Breast epithelium (tissue), 3 donors: ENCODE results near the gene IL15.

Source experiments
- POLR2A ChIP-seq: fragments of 450-650 bp; IDR thresholded peaks from one replicate; pipeline ENCODE4 v1.6.1; 2016; ENCODE audit warnings: antibody characterized with exemption, mild to moderate bottlenecking, moderate library complexity
- POLR2AphosphoS5 ChIP-seq, 3 donors: sonication (generic); formaldehyde crosslinking; IDR thresholded peaks; one replicate each; pipeline ENCODE4 v1.6.1; 2017; ENCODE audit warnings: antibody characterized with exemption in 3 of 3
- TF ChIP-seq, protein P1 (sequence below), 3 donors: fragments of 450-650 bp; IDR thresholded peaks; one replicate each; pipeline ENCODE4 v1.5.1; 2016 to 2017; ENCODE audit warnings: antibody characterized with exemption in 3 of 3, mild to moderate bottlenecking in 3 of 3, moderate library complexity in 3 of 3

GRCh38 chr4:141640696-141641095, 4.3 kb downstream of the IL15 start:
- no peak for TF ChIP-seq POLR2A
- TF ChIP-seq, protein P1, sequence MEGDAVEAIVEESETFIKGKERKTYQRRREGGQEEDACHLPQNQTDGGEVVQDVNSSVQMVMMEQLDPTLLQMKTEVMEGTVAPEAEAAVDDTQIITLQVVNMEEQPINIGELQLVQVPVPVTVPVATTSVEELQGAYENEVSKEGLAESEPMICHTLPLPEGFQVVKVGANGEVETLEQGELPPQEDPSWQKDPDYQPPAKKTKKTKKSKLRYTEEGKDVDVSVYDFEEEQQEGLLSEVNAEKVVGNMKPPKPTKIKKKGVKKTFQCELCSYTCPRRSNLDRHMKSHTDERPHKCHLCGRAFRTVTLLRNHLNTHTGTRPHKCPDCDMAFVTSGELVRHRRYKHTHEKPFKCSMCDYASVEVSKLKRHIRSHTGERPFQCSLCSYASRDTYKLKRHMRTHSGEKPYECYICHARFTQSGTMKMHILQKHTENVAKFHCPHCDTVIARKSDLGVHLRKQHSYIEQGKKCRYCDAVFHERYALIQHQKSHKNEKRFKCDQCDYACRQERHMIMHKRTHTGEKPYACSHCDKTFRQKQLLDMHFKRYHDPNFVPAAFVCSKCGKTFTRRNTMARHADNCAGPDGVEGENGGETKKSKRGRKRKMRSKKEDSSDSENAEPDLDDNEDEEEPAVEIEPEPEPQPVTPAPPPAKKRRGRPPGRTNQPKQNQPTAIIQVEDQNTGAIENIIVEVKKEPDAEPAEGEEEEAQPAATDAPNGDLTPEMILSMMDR (IDR thresholded peaks at IDR 0.05) = no peak
- TF ChIP-seq POLR2AphosphoS5 (IDR thresholded peaks at IDR 0.05) = no peak
